ENCODE data around the gene FDX2. TPM values are rescaled to one million over a fixed set of nuclear protein-coding genes. Genes with fewer than 3 reads are reported as not detected.
A peak's percentile ranks its signal among the peaks of the same experiment; 100 is the strongest.

FDX2 gene
- total and polyA plus RNA-seq, 4 donors: 9.6 to 38.4 (median 21.2) TPM

DNA sequence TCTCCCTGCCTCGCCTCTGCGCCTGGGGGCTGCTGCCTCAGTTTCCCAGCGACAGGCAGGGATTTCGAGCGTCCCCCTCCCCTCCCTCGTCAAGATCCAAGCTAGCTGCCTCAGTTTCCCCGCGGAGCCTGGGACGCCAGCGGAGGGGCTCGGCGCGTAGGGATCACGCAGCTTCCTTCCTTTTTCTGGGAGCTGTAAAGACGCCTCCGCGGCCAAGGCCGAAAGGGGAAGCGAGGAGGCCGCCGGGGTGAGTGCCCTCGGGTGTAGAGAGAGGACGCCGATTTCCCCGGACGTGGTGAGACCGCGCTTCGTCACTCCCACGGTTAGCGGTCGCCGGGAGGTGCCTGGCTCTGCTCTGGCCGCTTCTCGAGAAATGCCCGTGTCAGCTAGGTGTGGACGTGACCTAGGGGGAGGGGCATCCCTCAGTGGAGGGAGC, 45.6 kb downstream of the FDX2 start:
- H3K36me3 ChIP-seq (ENCODE audit: control insufficient read depth in 4 of 4, insufficient read depth in 4 of 4, low read length in 4 of 4): peaks cover 0 to 7% (median 0%) of the 10 kb centered on the region in 4 donors
- H3K27ac ChIP-seq (ENCODE audit: low read depth in 1 of 2, low read length in 1 of 2): peak overlapping the region; percentile 78 to 89
- TF ChIP-seq, protein P1, sequence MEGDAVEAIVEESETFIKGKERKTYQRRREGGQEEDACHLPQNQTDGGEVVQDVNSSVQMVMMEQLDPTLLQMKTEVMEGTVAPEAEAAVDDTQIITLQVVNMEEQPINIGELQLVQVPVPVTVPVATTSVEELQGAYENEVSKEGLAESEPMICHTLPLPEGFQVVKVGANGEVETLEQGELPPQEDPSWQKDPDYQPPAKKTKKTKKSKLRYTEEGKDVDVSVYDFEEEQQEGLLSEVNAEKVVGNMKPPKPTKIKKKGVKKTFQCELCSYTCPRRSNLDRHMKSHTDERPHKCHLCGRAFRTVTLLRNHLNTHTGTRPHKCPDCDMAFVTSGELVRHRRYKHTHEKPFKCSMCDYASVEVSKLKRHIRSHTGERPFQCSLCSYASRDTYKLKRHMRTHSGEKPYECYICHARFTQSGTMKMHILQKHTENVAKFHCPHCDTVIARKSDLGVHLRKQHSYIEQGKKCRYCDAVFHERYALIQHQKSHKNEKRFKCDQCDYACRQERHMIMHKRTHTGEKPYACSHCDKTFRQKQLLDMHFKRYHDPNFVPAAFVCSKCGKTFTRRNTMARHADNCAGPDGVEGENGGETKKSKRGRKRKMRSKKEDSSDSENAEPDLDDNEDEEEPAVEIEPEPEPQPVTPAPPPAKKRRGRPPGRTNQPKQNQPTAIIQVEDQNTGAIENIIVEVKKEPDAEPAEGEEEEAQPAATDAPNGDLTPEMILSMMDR (IDR thresholded peaks at IDR 0.05; ENCODE audit: control extremely low read depth, extremely low read depth): no peak
- peaks cover 0 to 16% (median 4%) of the 10 kb centered on the region in 5 donors for H3K4me1 ChIP-seq (ENCODE audit: control insufficient read depth in 5 of 5, insufficient read depth in 5 of 5, low read length in 5 of 5)
- 1 to 2% methylated on average over 36 to 37 of the region's 37 CpGs for WGBS, 2 donors
- ATAC-seq (ENCODE audit: insufficient read depth, low FRiP score) (peak; percentile 51), DNase-seq (peak in 1 of 3 donors; percentile 35)
- H3K27me3 ChIP-seq (ENCODE audit: control insufficient read depth in 3 of 3, insufficient read depth in 3 of 3, low read length in 2 of 3): peaks cover 0 to 8% (median 0%) of the 10 kb centered on the region in 3 donors
- H3K9me3 ChIP-seq (ENCODE audit: control insufficient read depth in 4 of 4, insufficient read depth in 3 of 4, low read length in 3 of 4): no peaks in the 10 kb centered on the region
- peak overlapping the region; percentile 39 to 43 for H3K9ac ChIP-seq (ENCODE audit: insufficient read depth in 1 of 2, low read length in 2 of 2)
- H3K4me3 ChIP-seq: peak overlapping the region; percentile 76

DNA sequence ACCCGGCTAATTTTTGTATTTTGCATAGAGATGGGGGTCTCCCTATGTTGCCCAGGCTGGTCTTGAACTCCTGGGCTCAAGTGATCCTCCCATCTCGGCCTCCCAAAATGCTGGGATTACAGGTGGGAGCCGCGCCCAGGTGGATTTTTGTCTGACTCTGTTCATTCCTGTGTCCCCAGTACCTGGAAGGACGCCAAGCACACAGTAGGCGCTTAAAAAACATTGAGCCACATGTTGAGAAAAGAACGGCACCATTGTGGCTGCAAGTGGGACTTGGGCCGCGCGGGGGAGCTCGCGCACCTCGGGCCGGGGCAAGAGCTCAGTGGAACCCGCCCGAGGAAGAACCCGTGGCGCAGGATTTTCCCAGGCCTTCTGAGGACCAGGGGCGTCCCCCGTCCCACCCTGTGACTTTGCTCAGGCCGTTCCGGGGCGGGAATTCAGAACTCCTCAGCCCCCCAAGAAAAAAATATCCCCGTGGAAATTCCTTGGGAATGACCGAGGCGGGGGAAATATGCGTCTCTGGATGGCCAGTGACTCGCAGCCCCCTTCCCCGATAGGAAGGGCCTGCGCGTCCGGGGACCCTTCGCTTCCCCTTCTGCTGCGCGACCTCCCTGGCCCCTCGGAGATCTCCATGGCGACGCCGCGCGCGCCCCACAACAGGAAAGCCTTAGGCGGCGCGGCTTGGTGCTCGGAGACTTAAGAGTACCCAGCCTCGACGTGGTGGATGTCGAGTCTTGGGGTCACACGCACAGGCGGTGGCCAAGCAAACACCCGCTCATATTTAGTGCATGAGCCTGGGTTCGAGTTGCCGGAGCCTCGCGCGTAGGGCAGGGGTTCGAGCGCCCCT, 46.3 kb downstream of the FDX2 start:
- H3K36me3 ChIP-seq (ENCODE audit: control insufficient read depth in 4 of 4, insufficient read depth in 4 of 4, low read length in 4 of 4): peaks cover 0 to 1% (median 0%) of the 10 kb centered on the region in 4 donors
- peaks cover 0 to 8% (median 0%) of the 10 kb centered on the region in 3 donors for H3K27me3 ChIP-seq (ENCODE audit: control insufficient read depth in 3 of 3, insufficient read depth in 3 of 3, low read length in 2 of 3)
- no peak overlapping the region for H3K9ac ChIP-seq (ENCODE audit: insufficient read depth in 1 of 2, low read length in 2 of 2)
- peak overlapping the region; percentile 78 to 89 for H3K27ac ChIP-seq (ENCODE audit: low read depth in 1 of 2, low read length in 1 of 2)
- H3K4me1 ChIP-seq (ENCODE audit: control insufficient read depth in 5 of 5, insufficient read depth in 5 of 5, low read length in 5 of 5): peaks cover 0 to 16% (median 4%) of the 10 kb centered on the region in 5 donors
- peak; percentile 68 for ATAC-seq (ENCODE audit: insufficient read depth, low FRiP score)
- DNase-seq: peak; percentile 81 to 88 (median 86)
- TF ChIP-seq, protein P1 (IDR thresholded peaks at IDR 0.05; ENCODE audit: control extremely low read depth, extremely low read depth): peak; percentile 93
- 3% methylated on average over 57 to 59 of the region's 59 CpGs for WGBS, 2 donors
- H3K9me3 ChIP-seq (ENCODE audit: control insufficient read depth in 4 of 4, insufficient read depth in 3 of 4, low read length in 3 of 4): no peaks in the 10 kb centered on the region
- H3K4me3 ChIP-seq: peak overlapping the region; percentile 76

DNA sequence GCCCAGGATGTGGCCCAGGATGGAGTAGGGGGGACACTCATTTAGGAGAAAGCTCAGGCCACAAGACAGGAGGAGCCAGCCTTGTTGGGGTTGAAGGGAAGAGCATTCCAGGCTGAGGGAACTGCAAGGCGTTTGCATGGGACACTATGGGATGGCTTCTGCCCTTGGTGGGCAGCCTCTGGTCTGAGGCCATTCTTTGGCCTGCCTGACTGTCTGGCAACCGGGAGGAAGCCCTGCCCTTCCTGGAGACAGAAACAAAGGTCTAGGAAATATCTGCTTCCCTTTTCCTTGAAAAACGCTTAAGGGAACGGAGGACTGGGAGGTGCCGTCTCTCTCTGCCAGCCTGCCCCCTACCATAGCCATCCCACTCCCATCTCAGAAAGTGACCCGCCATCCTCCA, 47.7 kb downstream of the FDX2 start:
- Histone ChIP-seq H3K27me3 (ENCODE audit: control insufficient read depth in 3 of 3, insufficient read depth in 3 of 3, low read length in 2 of 3) (peaks cover 0 to 8% (median 0%) of the 10 kb centered on the region in 3 donors), H3K4me3 (no peak overlapping the region), H3K36me3 (ENCODE audit: control insufficient read depth in 4 of 4, insufficient read depth in 4 of 4, low read length in 4 of 4) (no peaks in the 10 kb centered on the region), H3K9ac (ENCODE audit: insufficient read depth in 1 of 2, low read length in 2 of 2) (no peak overlapping the region), H3K27ac (ENCODE audit: low read depth in 1 of 2, low read length in 1 of 2) (peak overlapping the region; percentile 49 to 82), H3K9me3 (ENCODE audit: control insufficient read depth in 4 of 4, insufficient read depth in 3 of 4, low read length in 3 of 4) (no peaks in the 10 kb centered on the region), H3K4me1 (ENCODE audit: control insufficient read depth in 5 of 5, insufficient read depth in 5 of 5, low read length in 5 of 5) (peaks cover 0 to 16% (median 1%) of the 10 kb centered on the region in 5 donors)
- TF ChIP-seq, protein P1 (IDR thresholded peaks at IDR 0.05; ENCODE audit: control extremely low read depth, extremely low read depth): no peak
- DNase-seq: no peak
- ATAC-seq (ENCODE audit: insufficient read depth, low FRiP score): no peak
- WGBS, 2 donors: 38 to 50% methylated on average over 6 of the region's 6 CpGs

All from lung (tissue), 12 donors.